Keratinocyte (primary cell): ENCODE measurements around the gene FBRSL1. TPM values are rescaled to one million over a fixed set of nuclear protein-coding genes. Genes with fewer than 3 reads are reported as not detected.
A peak's percentile ranks its signal among the peaks of the same experiment; 100 is the strongest.

Experiments used
- DNase-seq: peaks from one replicate; pipeline ENCODE4 v3.0.0-alpha.2; 2011; ENCODE audit warnings: low read depth, missing footprints, low spot score
- FAIRE-seq: peaks from 2 replicates; lab custom pipeline; 2011; peaks lifted over from hg19 to GRCh38; lab: Jason Lieb, UNC
- H2AFZ ChIP-seq: 2 replicates; pipeline ENCODE4 v1.6.0; 2012; ENCODE audit warnings: low read length, control low read depth, inconsistent platforms; ENCODE audit not compliant: control insufficient read depth
- H3K27ac ChIP-seq: 2 replicates; pipeline ENCODE4 v1.5.1; 2011; ENCODE audit warnings: low read length; ENCODE audit not compliant: control insufficient read depth, insufficient read depth
- H3K27me3 ChIP-seq: 3 replicates; pipeline ENCODE4 v1.6.0; 2011; ENCODE audit warnings: low read length; ENCODE audit not compliant: control insufficient read depth, insufficient read depth; ENCODE audit errors: extremely low read depth
- H3K36me3 ChIP-seq, 2 experiments: 2 replicates in 1 of 2; 3 replicates in 1 of 2; pipeline ENCODE4 v1.5.1; 2011; ENCODE audit warnings: low read length in 2 of 2, mild to moderate bottlenecking in 1 of 2; ENCODE audit not compliant: control insufficient read depth in 2 of 2, insufficient read depth in 2 of 2; ENCODE audit errors: extremely low read depth in 1 of 2
- H3K4me1 ChIP-seq: 3 replicates; pipeline ENCODE4 v1.5.1; 2011; ENCODE audit warnings: low read length; ENCODE audit not compliant: control insufficient read depth, insufficient read depth; ENCODE audit errors: extremely low read depth
- H3K4me2 ChIP-seq: 3 replicates; pipeline ENCODE4 v1.6.0; 2011; ENCODE audit warnings: low read depth, low read length; ENCODE audit not compliant: control insufficient read depth, insufficient read depth; ENCODE audit errors: extremely low read depth
- H3K4me3 ChIP-seq, 3 experiments: fragments of 200-600 bp in 1 of 3; sonication (generic) in 1 of 3; 2 replicates in 2 of 3; 3 replicates in 1 of 3; pipeline ENCODE4 v1.5.1; 2011 to 2016; ENCODE audit warnings: low read length in 3 of 3, mild to moderate bottlenecking in 3 of 3, control low read depth in 2 of 3, inconsistent platforms in 1 of 3, low read depth in 1 of 3, mixed read lengths in 1 of 3, mixed run types in 1 of 3, moderate library complexity in 1 of 3; ENCODE audit not compliant: control insufficient read depth in 2 of 3, insufficient read depth in 2 of 3; ENCODE audit errors: extremely low read depth in 1 of 3
- H3K79me2 ChIP-seq: 2 replicates; pipeline ENCODE4 v1.6.0; 2012; ENCODE audit warnings: low read length; ENCODE audit not compliant: control insufficient read depth, insufficient read depth
- H3K9ac ChIP-seq: 3 replicates; pipeline ENCODE4 v1.6.0; 2011; ENCODE audit warnings: low read length; ENCODE audit not compliant: control insufficient read depth, insufficient read depth; ENCODE audit errors: extremely low read depth
- H3K9me1 ChIP-seq: 3 replicates; pipeline ENCODE4 v1.6.0; 2011; ENCODE audit warnings: low read length; ENCODE audit not compliant: control insufficient read depth, insufficient read depth; ENCODE audit errors: extremely low read depth
- H3K9me3 ChIP-seq: 2 replicates; pipeline ENCODE4 v1.5.1; 2012; ENCODE audit warnings: low read depth, low read length; ENCODE audit not compliant: control insufficient read depth
- H4K20me1 ChIP-seq: 3 replicates; pipeline ENCODE4 v1.6.0; 2011; ENCODE audit warnings: low read length; ENCODE audit not compliant: control insufficient read depth, insufficient read depth; ENCODE audit errors: extremely low read depth
- CTCF ChIP-seq, 3 experiments: IDR thresholded peaks in 1 of 3; conservative IDR thresholded peaks in 1 of 3; optimal IDR thresholded peaks in 1 of 3; 2 replicates in 2 of 3; 3 replicates in 1 of 3; pipeline versions ENCODE3 to v1.5.1; 2011; ENCODE audit warnings: low read length in 3 of 3, mild to moderate bottlenecking in 3 of 3, moderate library complexity in 2 of 3, control low read depth in 1 of 3, inconsistent platforms in 1 of 3; ENCODE audit not compliant: insufficient read depth in 2 of 3; ENCODE audit errors: extremely low read depth in 1 of 3
- EZH2 ChIP-seq: IDR thresholded peaks from one replicate; pipeline ENCODE4 v1.6.1; 2012; ENCODE audit warnings: inconsistent platforms, mild to moderate bottlenecking, low read length, moderate library complexity
- dilution Hi-C: fragments of 300-500 bp; cut with MboI; formaldehyde crosslinking; loops from one replicate; pipeline ENCODE4 v1.7.0; 2020; ENCODE audit warnings: low sequenced_read_pairs; ENCODE audit not compliant: extremely low pct_ligation_motif_present
- polyA plus RNA-seq, 5 experiments: library from polyadenylated mRNA; depleted of rRNA in 3 of 5; stranded (reverse) in 3 of 5; stranded (forward) in 1 of 5; unstranded in 1 of 5; fragments of >200 nt; gene quantifications; 1 replicate in 1 of 5; 2 replicates in 3 of 5; 3 replicates in 1 of 5; pipeline versions ENCODE4 v1.2.1 to v1.2.3, GENCODE V29; 2011 to 2012; ENCODE audit warnings: missing spikeins in 2 of 5, low read depth in 1 of 5, low replicate concordance in 1 of 5

Gene FBRSL1
- polyA plus RNA-seq, 1 donor (not counting 4 experiments of a cell fraction or from before 2014, with no cell fraction given), result 0.89 TPM

GRCh38 chr12:132445884-132446632 lies 43.9 kb upstream of the FBRSL1 start:
- H4K20me1 ChIP-seq, result no peaks in the 10 kb centered on the region
- H3K4me1 ChIP-seq, result no peaks in the 10 kb centered on the region
- peaks cover 20% of the 10 kb centered on the region for H3K27me3 ChIP-seq
- H3K9me3 ChIP-seq, result no peaks in the 10 kb centered on the region
- no peaks in the 10 kb centered on the region for H3K36me3 ChIP-seq
- peak overlapping the region; percentile 25 to 69 (median 30) for H3K4me3 ChIP-seq
- H3K9ac ChIP-seq, result peak overlapping the region; percentile 63
- dilution Hi-C loops, result no loop called here
- no peaks in the 10 kb centered on the region for H3K9me1 ChIP-seq
- TF ChIP-seq EZH2 (no peak), CTCF (optimal IDR thresholded peaks at IDR 0.05 in 1 of 3, IDR thresholded peaks at IDR 0.05 in 1 of 3, conservative IDR thresholded peaks at IDR 0.05 in 1 of 3; ENCODE audit: extremely low read depth in 1 of 3, insufficient read depth in 2 of 3, low read length in 3 of 3) (no peak)
- no peak for FAIRE-seq
- peak overlapping the region; percentile 40 for H3K27ac ChIP-seq
- H3K79me2 ChIP-seq, result no peaks in the 10 kb centered on the region
- peak overlapping the region; percentile 66 for H3K4me2 ChIP-seq
- H2AFZ ChIP-seq, result peak overlapping the region; percentile 53
- DNase-seq, result peak; percentile 66

- no peak for FAIRE-seq
- H3K27ac ChIP-seq, result no peak overlapping the region
These were observed 43.2 kb upstream of the FBRSL1 start for GRCh38 chr12:132446633-132447326.

More at GRCh38 chr12:132446633-132447326, 43.2 kb upstream of the FBRSL1 start:
- Histone ChIP-seq H2AFZ (no peak overlapping the region), H3K9me1 (no peaks in the 10 kb centered on the region), H3K79me2 (no peaks in the 10 kb centered on the region), H3K4me2 (no peak overlapping the region), H4K20me1 (no peaks in the 10 kb centered on the region), H3K4me3 (no peak overlapping the region), H3K27me3 (peaks cover 27% of the 10 kb centered on the region), H3K4me1 (no peaks in the 10 kb centered on the region), H3K9ac (no peak overlapping the region), H3K9me3 (no peaks in the 10 kb centered on the region), H3K36me3 (no peaks in the 10 kb centered on the region)
- dilution Hi-C loops, result no loop called here
- DNase-seq, result no peak
- TF ChIP-seq EZH2, result no peak
- TF ChIP-seq CTCF (optimal IDR thresholded peaks at IDR 0.05 in 1 of 3, IDR thresholded peaks at IDR 0.05 in 1 of 3, conservative IDR thresholded peaks at IDR 0.05 in 1 of 3; ENCODE audit: extremely low read depth in 1 of 3, insufficient read depth in 2 of 3, low read length in 3 of 3), result no peak
